SK-N-SH (cell line): ENCODE measurements around the gene IGSF9B. TPM values are rescaled to one million over a fixed set of nuclear protein-coding genes. Genes with fewer than 3 reads are reported as not detected.

Experiments used
- CTCF ChIA-PET: fragments of 300-600, 350-600 bp; formaldehyde crosslinking; extraction: SDS; loops from one replicate; lab custom pipeline; 2021; lab: Yijun Ruan, JAX
- POLR2A ChIA-PET: fragments of 350-600 bp; sonication (Branson Sonifier 250); formaldehyde crosslinking; extraction: SDS; loops from one replicate; lab custom pipeline; 2020; ENCODE audit warnings: antibody characterized with exemption, inconsistent platforms; lab: Yijun Ruan, JAX
- DNase-seq: peaks from one replicate; pipeline ENCODE4 v3.0.0; 2012
- H2AFZ ChIP-seq: fragments of 200-600 bp; sonication (generic); 2 replicates; pipeline ENCODE4 v1.8.1; 2016; ENCODE audit warnings: antibody characterized with exemption, mild to moderate bottlenecking, low read depth
- H3F3A ChIP-seq: fragments of 200-600 bp; sonication (generic); replicated peaks from 2 replicates; pipeline ENCODE3; 2016; ENCODE audit warnings: antibody characterized with exemption, mild to moderate bottlenecking; ENCODE audit not compliant: insufficient read depth
- H3K27ac ChIP-seq, 2 experiments: fragments of 200-500 bp in 1 of 2; fragments of 200-600 bp in 1 of 2; sonication (Bioruptor generic) in 1 of 2; sonication (generic), shearing (Covaris generic) in 1 of 2; 2 replicates each; pipeline versions ENCODE4 v1.5.1 to v1.6.1; 2014 to 2016; ENCODE audit warnings: low read depth in 2 of 2, inconsistent platforms in 1 of 2, low read length in 1 of 2, mild to moderate bottlenecking in 1 of 2, mixed read lengths in 1 of 2
- H3K27me3 ChIP-seq: fragments of 200-600 bp; sonication (generic), shearing (Covaris generic); 2 replicates; pipeline ENCODE4 v1.6.1; 2016; ENCODE audit warnings: mixed run types; ENCODE audit not compliant: insufficient read depth
- H3K36me3 ChIP-seq, 2 experiments: fragments of 200-500 bp in 1 of 2; fragments of 200-600 bp in 1 of 2; sonication (Bioruptor generic) in 1 of 2; sonication (generic) in 1 of 2; replicated peaks in 1 of 2; 2 replicates each; pipeline versions ENCODE3 to v1.5.1; 2014 to 2016; ENCODE audit warnings: low read length in 1 of 2, mild to moderate bottlenecking in 1 of 2; ENCODE audit not compliant: insufficient read depth in 2 of 2, control insufficient read depth in 1 of 2
- H3K4me1 ChIP-seq, 2 experiments: fragments of 200-500 bp in 1 of 2; fragments of 200-600 bp in 1 of 2; sonication (Bioruptor generic) in 1 of 2; sonication (generic), shearing (Covaris generic) in 1 of 2; 2 replicates each; pipeline versions ENCODE4 v1.5.1 to v1.6.1; 2014 to 2016; ENCODE audit warnings: low read depth in 1 of 2, low read length in 1 of 2, mixed run types in 1 of 2; ENCODE audit not compliant: insufficient read depth in 2 of 2, control insufficient read depth in 1 of 2
- H3K4me2 ChIP-seq: fragments of 200-600 bp; sonication (generic), shearing (Covaris generic); 2 replicates; pipeline ENCODE4 v1.6.1; 2017; ENCODE audit warnings: mixed run types
- H3K4me3 ChIP-seq, 2 experiments: fragments of 200-500 bp in 1 of 2; fragments of 200-600 bp in 1 of 2; sonication (Bioruptor generic) in 1 of 2; sonication (generic), shearing (Covaris generic) in 1 of 2; 2 replicates each; pipeline versions ENCODE4 v1.5.1 to v1.8.1; 2014 to 2016; ENCODE audit warnings: low read depth in 2 of 2, inconsistent platforms in 1 of 2, low read length in 1 of 2, mild to moderate bottlenecking in 1 of 2, mixed read lengths in 1 of 2, moderate library complexity in 1 of 2
- H3K79me2 ChIP-seq: fragments of 200-600 bp; sonication (generic); 2 replicates; pipeline ENCODE4 v1.8.1; 2017; ENCODE audit warnings: mild to moderate bottlenecking; ENCODE audit not compliant: insufficient read depth
- H3K9ac ChIP-seq: fragments of 200-600 bp; sonication (generic); 2 replicates; pipeline ENCODE4 v1.6.1; 2017; ENCODE audit warnings: mixed run types
- H3K9me2 ChIP-seq: fragments of 200-600 bp; sonication (generic); 2 replicates; pipeline ENCODE4 v1.6.1; 2017; ENCODE audit warnings: mixed run types
- H3K9me3 ChIP-seq: fragments of 200-600 bp; sonication (generic); 2 replicates; pipeline ENCODE4 v1.6.1; 2017; ENCODE audit warnings: mixed run types, mild to moderate bottlenecking, moderate library complexity
- H4K20me1 ChIP-seq: fragments of 200-600 bp; sonication (generic); 2 replicates; pipeline ENCODE4 v1.6.1; 2017; ENCODE audit warnings: mild to moderate bottlenecking, mixed run types; ENCODE audit not compliant: insufficient read depth
- CTCF ChIP-seq: fragments of 200-600 bp; sonication (generic); IDR thresholded peaks from 2 replicates; pipeline ENCODE4 v1.6.1; 2017; ENCODE audit warnings: antibody characterized with exemption, mild to moderate bottlenecking, moderate library complexity
- ELF1 ChIP-seq: IDR thresholded peaks from 2 replicates; pipeline ENCODE4 v1.4.0; 2012
- EP300 ChIP-seq, 2 experiments: IDR thresholded peaks; 2 replicates each; pipeline versions ENCODE4 v1.4.0 to v1.6.1; 2012; ENCODE audit warnings: borderline replicate concordance in 1 of 2, low read depth in 1 of 2, low read length in 1 of 2
- EZH2phosphoT487 ChIP-seq: fragments of 200-600 bp; sonication (generic); IDR thresholded peaks from 2 replicates; pipeline ENCODE4 v1.6.1; 2017; ENCODE audit warnings: low read depth, mixed run types, mild to moderate bottlenecking, antibody characterized with exemption, moderate library complexity, borderline replicate concordance
- FOXJ3 ChIP-seq: sonication (generic); formaldehyde crosslinking; IDR thresholded peaks from 2 replicates; pipeline ENCODE4 v1.5.1; 2020; ENCODE audit warnings: mild to moderate bottlenecking, missing genetic modification reagents
- GABPA ChIP-seq: IDR thresholded peaks from 2 replicates; pipeline ENCODE4 v1.4.0; 2012; ENCODE audit warnings: low read depth, mild to moderate bottlenecking
- GATA2 ChIP-seq: sonication (generic); formaldehyde crosslinking; IDR thresholded peaks from 2 replicates; pipeline ENCODE4 v1.5.0; 2020; ENCODE audit warnings: mild to moderate bottlenecking, missing genetic modification reagents
- MEF2A ChIP-seq: IDR thresholded peaks from 2 replicates; pipeline ENCODE4 v1.4.0; 2012; ENCODE audit warnings: low read depth, borderline replicate concordance
- MXI1 ChIP-seq: IDR thresholded peaks from 2 replicates; pipeline ENCODE4 v1.6.1; 2012; ENCODE audit warnings: mild to moderate bottlenecking, low read depth, low read length, improper control_type of control experiment
- NFIC ChIP-seq: IDR thresholded peaks from 2 replicates; pipeline ENCODE4 v1.4.0; 2012; ENCODE audit warnings: borderline replicate concordance
- PBX3 ChIP-seq: IDR thresholded peaks from 2 replicates; pipeline ENCODE4; 2012
- SIN3A ChIP-seq: IDR thresholded peaks from 2 replicates; pipeline ENCODE4 v1.6.1; 2012; ENCODE audit warnings: low read depth, mild to moderate bottlenecking, low read length, moderate library complexity, borderline replicate concordance
- TAF1 ChIP-seq: IDR thresholded peaks from 2 replicates; pipeline ENCODE4 v1.6.1; 2012; ENCODE audit warnings: low read depth, mild to moderate bottlenecking, low read length, moderate library complexity, borderline replicate concordance
- USF1 ChIP-seq: IDR thresholded peaks from 2 replicates; pipeline ENCODE4 v1.4.0; 2012; ENCODE audit warnings: low read depth, borderline replicate concordance
- YY1 ChIP-seq: IDR thresholded peaks from 2 replicates; pipeline ENCODE4 v1.4.0; 2012; ENCODE audit warnings: low read depth, mild to moderate bottlenecking
- ZBTB33 ChIP-seq: IDR thresholded peaks from 2 replicates; pipeline ENCODE4 v1.4.0; 2012; ENCODE audit warnings: low read depth, borderline replicate concordance
- WGBS: methylation state at CpG from one replicate; pipeline ENCODE4 v1.1.6; 2017; ENCODE audit warnings: low lambda C conversion rate; 5-methylcytosine and 5-hydroxymethylcytosine counted together
- polyA plus RNA-seq, 3 experiments: library from polyadenylated mRNA; depleted of rRNA; stranded (reverse); fragments of >200 nt; gene quantifications; 2 replicates each; pipeline ENCODE4 v1.2.3, GENCODE V29; 2012
- TF ChIP-seq, protein P1 (sequence below): fragments of 150-350 bp; IDR thresholded peaks from 2 replicates; pipeline ENCODE4 v1.6.1; 2017; ENCODE audit warnings: antibody characterized with exemption, low read length, low read depth, borderline replicate concordance
- TF ChIP-seq, protein P2 (sequence below): IDR thresholded peaks from 2 replicates; pipeline ENCODE4 v1.4.0; 2012; ENCODE audit warnings: low read depth
- TF ChIP-seq, protein P3 (sequence below): fragments of 150-350 bp; IDR thresholded peaks from 2 replicates; pipeline ENCODE4 v1.6.1; 2016; ENCODE audit warnings: mild to moderate bottlenecking, low read depth, low read length

Gene IGSF9B
- polyA plus RNA-seq, 1 of the 3 experiments (the other 2 are of a cell fraction): 0.41 TPM

DNA sequence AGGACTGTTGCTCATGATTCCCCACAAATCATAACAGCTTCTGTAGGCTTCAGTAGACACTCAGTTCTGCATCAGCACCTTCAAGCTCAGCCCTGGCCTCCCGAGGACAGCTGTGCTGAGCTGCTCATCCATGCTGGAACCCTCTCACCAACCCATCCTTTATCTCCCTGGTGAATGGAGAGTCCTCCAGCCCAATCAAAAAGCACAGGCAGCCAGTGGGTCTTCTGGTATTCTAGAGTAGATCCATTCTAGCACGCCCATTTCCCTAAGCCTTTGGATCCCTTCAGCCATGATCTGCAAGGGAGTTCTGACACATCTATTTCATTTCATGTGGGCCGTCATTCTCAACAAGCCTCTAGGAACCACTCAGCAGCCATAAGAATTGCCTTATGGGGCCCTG is 66.9 kb downstream of the IGSF9B start (continued):
- TF ChIP-seq USF1 (no peak), EP300 (IDR thresholded peaks at IDR 0.05; ENCODE audit: borderline replicate concordance in 1 of 2, low read depth in 1 of 2, low read length in 1 of 2) (no peak), PBX3 (no peak), FOXJ3 (CRISPR knock-in tag) (no peak), GABPA (no peak)
- TF ChIP-seq, protein P1, sequence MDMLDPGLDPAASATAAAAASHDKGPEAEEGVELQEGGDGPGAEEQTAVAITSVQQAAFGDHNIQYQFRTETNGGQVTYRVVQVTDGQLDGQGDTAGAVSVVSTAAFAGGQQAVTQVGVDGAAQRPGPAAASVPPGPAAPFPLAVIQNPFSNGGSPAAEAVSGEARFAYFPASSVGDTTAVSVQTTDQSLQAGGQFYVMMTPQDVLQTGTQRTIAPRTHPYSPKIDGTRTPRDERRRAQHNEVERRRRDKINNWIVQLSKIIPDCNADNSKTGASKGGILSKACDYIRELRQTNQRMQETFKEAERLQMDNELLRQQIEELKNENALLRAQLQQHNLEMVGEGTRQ: no peak

DNA sequence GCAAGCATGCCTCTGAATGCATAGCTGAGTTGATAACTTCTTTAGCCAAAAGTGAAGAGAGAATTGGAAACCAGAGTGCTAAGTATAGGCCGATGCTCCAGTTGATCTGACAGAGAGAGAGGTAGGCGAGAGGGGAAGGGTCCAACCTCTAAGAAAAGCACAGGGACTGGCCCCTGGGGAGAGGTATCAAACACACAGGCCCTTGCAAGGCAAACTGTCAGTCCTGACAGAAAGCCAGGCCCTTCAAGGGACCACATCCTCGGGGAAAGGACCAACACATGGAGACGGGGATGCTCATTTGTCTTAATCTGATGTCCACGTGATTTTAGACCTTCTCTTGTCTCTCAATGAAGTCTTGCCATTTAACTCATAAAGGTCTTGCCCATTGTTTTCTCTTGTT is 67.6 kb downstream of the IGSF9B start:
- Histone ChIP-seq H2AFZ (no peak overlapping the region), H3K9me3 (no peaks in the 10 kb centered on the region), H3K9me2 (no peaks in the 10 kb centered on the region), H3F3A (no peaks in the 10 kb centered on the region), H3K9ac (no peak overlapping the region), H3K27ac (no peak overlapping the region), H3K27me3 (no peaks in the 10 kb centered on the region), H3K4me3 (no peak overlapping the region), H3K4me2 (no peak overlapping the region), H3K4me1 (no peaks in the 10 kb centered on the region), H3K36me3 (no peaks in the 10 kb centered on the region), H4K20me1 (no peaks in the 10 kb centered on the region), H3K79me2 (no peaks in the 10 kb centered on the region)
- ChIA-PET CTCF (no interaction called here), POLR2A (no interaction called here)
- WGBS: 17% methylated on average over 5 of the region's 5 CpGs
- no peak for DNase-seq
- no peak for TF ChIP-seq MXI1
- TF ChIP-seq USF1: no peak
- TF ChIP-seq YY1: no peak
- no peak for TF ChIP-seq PBX3
- no peak for TF ChIP-seq MEF2A
- TF ChIP-seq, protein P2, sequence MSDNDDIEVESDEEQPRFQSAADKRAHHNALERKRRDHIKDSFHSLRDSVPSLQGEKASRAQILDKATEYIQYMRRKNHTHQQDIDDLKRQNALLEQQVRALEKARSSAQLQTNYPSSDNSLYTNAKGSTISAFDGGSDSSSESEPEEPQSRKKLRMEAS: no peak
- no peak for TF ChIP-seq CTCF
- TF ChIP-seq SIN3A: no peak
- TF ChIP-seq ELF1: no peak
- TF ChIP-seq EZH2phosphoT487: no peak
- TF ChIP-seq NFIC: no peak
- no peak for TF ChIP-seq GATA2 (CRISPR knock-in tag)
- TF ChIP-seq ZBTB33: no peak
- TF ChIP-seq, protein P1: no peak
- no peak for TF ChIP-seq TAF1
- TF ChIP-seq, protein P3, sequence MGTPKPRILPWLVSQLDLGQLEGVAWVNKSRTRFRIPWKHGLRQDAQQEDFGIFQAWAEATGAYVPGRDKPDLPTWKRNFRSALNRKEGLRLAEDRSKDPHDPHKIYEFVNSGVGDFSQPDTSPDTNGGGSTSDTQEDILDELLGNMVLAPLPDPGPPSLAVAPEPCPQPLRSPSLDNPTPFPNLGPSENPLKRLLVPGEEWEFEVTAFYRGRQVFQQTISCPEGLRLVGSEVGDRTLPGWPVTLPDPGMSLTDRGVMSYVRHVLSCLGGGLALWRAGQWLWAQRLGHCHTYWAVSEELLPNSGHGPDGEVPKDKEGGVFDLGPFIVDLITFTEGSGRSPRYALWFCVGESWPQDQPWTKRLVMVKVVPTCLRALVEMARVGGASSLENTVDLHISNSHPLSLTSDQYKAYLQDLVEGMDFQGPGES: no peak
